Activated CD8-positive, alpha-beta memory T cell treated with anti-CD3 and anti-CD28 coated beads for 1 hour (primary cell): ENCODE data around the gene ARNT2.
A peak's percentile ranks its signal among the peaks of the same experiment; 100 is the strongest.

ENCODE experiments used
- DNase-seq, 2 donors: peaks; one replicate each; pipeline ENCODE4 v3.0.0-alpha.2; 2020; ENCODE audit warnings: low read depth in 1 of 2; ENCODE audit errors: extremely low read depth in 1 of 2

ARNT2 gene

DNA sequence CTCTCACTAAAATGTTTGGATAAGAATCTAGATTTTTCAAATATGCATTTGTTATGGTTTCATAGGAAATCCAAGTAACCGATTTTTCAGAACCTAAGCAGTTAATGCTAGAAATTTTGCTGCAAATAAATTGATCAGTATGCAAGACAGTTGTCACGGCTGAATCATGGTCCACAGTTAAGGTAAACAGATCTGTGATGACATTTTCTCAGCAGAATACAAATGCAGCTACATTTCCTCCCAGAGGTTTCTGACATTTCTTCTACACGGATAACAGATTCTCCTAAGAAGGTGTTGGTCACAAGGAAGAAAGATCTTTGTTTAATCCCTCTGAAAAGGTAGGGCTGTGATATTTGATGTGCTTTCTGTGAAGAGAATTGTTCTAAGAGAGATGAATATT, 36.9 kb downstream of the ARNT2 start:
- no peak for DNase-seq

- DNase-seq: no peak
Measured at GRCh38 chr15:80441714-80442113, 37.5 kb downstream of the ARNT2 start.

DNA sequence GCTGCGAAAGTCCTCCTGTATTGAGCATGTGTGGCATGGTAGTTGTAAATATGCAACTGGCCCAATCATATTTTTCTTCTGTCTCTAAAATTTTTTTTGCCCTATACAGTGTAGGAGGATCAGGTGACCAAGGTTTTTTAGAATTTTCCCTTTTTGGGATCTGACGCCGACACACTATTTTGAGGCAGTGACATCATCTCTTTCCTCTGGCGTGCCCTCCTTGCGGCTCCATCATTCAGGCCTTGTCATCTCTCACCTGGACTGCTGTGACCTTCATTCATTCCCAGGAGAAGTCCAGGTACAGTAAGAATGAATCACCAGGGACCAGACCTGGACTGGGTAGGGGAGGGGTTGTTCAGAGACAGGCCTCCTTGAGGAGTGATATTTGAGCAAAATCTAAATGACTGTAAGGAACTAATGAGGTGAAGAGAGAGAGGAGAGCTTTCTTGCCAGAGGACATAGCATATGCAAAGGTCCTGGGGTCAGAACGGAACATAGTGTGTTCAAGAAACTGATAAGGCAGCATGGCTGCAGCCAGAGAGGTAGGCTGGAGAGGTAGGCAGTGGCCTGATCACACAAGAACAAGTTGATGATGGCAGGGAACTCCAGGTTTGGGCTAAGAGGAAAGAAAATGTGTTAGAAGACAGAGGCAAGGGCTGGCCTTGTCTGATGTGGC, 38.7 kb downstream of the ARNT2 start:
- no peak for DNase-seq

DNA sequence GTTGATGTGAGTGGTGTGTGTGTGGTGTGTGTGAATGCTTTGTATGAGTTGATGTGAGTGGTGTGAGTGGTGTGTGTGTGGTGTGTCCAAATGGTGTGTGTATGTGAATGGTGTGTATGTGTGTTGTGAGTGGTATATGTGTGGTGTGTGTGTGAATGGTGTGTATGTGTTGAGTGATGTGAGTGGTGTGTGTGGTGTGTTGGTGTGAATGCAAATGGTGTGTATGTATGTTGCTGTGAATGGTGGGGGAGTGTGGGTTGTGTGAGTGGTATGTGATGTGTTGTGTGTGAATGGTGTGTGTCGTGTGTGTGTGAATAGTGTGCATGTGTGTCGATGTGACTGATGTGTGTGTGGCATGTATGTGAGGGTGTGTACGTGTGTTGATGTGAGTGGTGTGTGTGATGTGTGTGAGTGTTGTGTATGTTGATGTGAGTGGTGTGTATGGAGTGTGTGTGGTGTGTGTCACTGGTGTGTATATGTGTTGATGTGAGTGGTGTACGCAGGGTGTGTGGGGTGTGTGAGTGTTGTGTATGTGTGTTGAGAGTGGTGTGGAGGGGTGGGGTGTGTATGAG, 40.6 kb downstream of the ARNT2 start:
- no peak for DNase-seq

DNA sequence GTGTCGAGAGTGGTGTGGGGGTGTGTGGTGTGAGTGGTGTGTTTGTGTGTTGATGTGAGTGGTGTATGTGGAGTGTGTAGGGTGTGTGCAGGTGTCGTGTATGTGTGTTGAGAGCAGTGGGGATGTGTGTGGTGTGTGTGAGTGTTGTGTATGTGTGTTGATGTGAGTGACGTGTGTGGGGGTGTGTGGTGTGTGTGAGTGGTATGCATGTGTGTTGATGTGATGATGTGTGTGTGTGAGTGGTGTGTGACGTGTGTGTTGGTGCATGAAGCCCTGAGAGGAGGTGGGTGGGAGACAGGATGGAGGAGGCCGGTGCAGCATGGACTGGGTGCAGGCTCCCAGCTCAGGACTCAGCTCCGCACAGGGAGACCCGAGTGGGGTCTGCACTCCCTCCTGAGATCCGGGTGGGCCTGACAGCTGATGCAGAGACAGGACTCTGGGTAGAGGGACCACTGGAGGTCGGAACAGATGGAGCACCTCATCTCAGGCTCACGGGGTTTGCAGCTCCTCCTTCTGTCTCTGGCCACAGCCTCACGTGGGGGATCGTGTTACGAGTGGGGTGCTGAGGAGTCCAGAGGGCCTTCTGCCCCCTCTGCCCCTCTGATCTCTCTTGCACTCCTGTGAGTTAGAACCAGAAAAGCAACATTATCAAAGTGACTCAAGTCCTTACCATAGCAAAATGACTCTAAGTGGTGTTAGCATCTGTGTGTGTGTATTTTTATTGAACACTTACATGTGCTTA, 41.3 kb downstream of the ARNT2 start:
- DNase-seq: no peak

DNA sequence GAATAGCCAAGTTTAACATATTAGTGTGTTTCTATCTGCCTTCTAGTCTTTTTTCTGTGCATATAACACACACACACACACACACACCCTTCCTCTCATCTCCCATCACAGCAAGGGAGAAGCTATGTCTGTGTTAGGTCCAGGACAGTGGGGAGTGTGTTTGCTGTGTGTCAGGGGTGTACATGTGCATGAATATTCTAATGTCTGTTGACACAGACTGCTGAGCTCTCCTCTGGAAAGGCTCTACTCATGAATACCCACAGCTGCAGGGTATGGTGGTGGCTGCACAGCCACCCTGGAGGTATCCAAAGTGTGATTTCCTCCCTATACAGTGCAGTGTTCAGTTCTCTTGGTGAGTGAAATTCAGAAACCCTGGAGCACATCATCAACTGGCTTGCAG, 42.9 kb downstream of the ARNT2 start:
- DNase-seq: no peak

GRCh38 chr15:80449825-80450224, 45.6 kb downstream of the ARNT2 start:
- no peak for DNase-seq

GRCh38 chr15:80450811-80451321, 46.7 kb downstream of the ARNT2 start:
- no peak for DNase-seq

- no peak for DNase-seq
Measured at GRCh38 chr15:80452166-80452565, 48.0 kb downstream of the ARNT2 start.

DNA sequence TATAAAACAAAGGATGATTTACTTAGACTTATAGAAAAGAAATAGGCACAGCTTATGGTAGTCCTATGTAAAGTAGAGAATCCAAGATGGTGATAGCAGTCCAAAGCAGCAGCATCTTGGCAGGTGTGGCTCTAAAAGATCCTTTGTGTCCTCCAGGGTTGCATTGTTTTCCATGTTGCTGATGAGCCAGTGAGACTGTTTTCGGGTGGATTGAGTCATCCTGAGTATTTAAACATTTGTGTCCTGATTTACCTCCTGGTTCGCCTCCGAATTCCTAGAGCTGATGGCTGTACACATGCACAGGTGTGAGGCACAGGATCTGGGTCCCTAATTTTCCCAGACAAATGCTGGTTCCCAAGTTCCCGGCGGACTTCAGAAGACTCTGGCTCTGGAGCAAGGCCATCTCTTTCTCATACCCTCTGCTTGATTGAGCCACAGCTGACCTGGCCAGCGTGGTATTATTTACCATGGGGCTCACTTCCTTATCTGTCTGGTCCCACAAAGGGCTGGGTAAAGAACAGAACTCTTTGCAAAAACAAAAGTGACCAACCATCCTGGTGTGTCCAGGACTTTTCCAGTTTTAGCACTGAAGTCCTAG, 51.0 kb downstream of the ARNT2 start:
- no peak for DNase-seq

- DNase-seq: peak; percentile 12 to 17
Measured at GRCh38 chr15:80455668-80456442, 51.7 kb downstream of the ARNT2 start.

DNA sequence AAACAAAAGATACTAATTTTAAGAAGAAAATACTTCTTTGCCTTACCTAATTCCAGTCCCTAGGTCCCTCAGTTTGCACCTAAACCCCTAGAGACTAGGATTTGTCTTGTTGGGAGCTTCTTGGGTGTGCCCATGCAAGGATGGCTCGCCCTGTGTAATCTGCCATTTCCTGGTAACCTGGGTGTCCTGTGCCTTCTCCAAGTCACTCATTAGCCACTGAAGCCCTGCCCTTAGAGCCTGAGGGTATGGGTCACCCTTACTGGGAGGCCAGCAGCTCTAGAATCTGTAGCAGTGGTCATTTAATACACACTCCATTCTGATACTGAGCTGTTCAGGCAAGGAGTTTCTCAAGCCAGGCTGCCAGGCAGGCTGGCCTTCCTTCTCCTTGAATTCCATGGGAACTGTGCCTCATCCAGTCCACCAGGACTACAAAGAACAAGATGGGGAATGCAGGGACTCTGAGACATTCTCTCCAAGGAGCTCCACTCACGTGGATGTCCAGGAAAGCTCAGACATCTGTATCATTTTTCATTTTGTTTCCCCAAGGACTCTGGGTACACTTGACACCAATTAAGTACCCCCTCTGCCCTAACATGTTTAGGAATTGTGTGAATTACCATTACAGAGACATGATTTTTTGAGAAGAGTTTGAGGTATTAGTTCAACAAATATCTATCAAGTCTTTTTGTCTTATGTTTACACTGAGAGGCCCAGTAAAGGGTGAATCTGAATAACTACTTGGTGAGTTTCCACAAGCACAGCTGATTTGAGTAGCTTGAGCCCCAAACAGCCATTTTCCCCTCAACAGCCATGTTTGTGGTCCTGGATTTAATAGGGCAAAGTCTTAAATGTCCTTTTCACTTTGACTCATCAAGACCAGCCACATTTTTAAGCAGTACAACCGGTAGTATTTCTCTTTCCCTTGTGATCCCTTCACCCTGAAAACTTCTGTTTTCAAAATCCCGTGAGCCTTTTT, 52.6 kb downstream of the ARNT2 start:
- DNase-seq: no peak

DNA sequence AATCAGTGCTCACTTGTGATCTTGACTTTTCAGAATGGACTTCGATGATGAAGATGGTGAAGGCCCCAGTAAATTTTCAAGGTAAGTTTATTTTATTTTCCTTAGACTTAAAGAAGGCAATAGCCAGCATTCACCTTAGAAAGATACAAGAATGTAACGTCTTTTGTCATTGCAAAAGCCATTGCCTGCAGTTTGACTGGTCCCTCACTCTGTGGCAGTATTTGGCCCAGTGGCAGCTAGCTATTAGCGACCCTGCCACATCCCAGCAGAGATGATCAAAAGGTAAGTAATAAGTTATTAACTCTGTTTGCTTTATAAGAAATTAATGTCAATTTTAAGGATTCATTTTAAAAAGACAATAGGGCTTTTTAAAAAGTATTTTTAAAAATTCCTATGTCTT, 53.7 kb downstream of the ARNT2 start:
- DNase-seq: no peak

- DNase-seq: no peak
Measured at GRCh38 chr15:80458580-80458979, 54.4 kb downstream of the ARNT2 start.

DNA sequence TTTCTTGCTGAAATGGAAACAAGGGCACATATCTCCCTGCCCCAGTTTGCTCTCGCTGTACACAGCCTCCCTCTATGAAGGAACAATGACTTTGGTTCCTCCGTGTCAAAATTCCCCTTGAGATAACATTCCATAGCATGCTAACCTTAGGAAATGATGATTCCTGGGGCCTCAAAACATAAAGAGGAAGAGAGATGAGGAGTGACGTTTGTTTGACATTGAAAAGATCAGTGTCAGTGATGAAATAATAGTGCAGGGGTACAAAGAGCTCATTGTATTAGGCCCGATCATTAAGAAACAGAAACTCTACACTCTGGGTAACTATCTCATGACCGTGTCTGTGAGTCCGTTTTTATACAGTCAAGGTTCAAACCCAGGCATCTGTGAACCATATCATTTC, 55.2 kb downstream of the ARNT2 start:
- no peak for DNase-seq

GRCh38 chr15:80459818-80460217, 55.6 kb downstream of the ARNT2 start:
- DNase-seq: no peak

GRCh38 chr15:80461356-80462095, 57.3 kb downstream of the ARNT2 start:
- no peak for DNase-seq

GRCh38 chr15:80462111-80462510, 57.9 kb downstream of the ARNT2 start:
- DNase-seq: no peak
